ENCODE data around the gene ACTN3.

Gene ACTN3

GRCh38 chr11:66562907-66563583, 16.3 kb downstream of the ACTN3 start:
- Histone ChIP-seq H3K79me2 (ENCODE audit: control insufficient read depth, insufficient read depth, low read length) (no peaks in the 10 kb centered on the region), H3K56ac (ENCODE audit: low read length) (no peak overlapping the region), H3K79me1 (ENCODE audit: low read length) (no peaks in the 10 kb centered on the region), H3K4me3 (ENCODE audit: low read length) (no peak overlapping the region), H3K23ac (ENCODE audit: low read length) (no peak overlapping the region), H2BK120ac (ENCODE audit: low read depth, low read length) (no peak overlapping the region), H3K27me3 (ENCODE audit: insufficient read depth, low read length, poor library complexity) (no peaks in the 10 kb centered on the region), H3K4ac (ENCODE audit: low read depth, low read length) (no peak overlapping the region), H3K36me3 (ENCODE audit: control insufficient read depth, insufficient read depth, low read length) (no peaks in the 10 kb centered on the region), H4K5ac (ENCODE audit: low read length) (no peak overlapping the region), H3K4me2 (ENCODE audit: low read length) (no peak overlapping the region), H3K4me1 (ENCODE audit: control insufficient read depth, low read depth, low read length) (no peaks in the 10 kb centered on the region), H2BK5ac (ENCODE audit: low read length) (no peak overlapping the region), H2AK5ac (ENCODE audit: low read length) (no peak overlapping the region), H3K9ac (ENCODE audit: low read length) (no peak overlapping the region), H2BK15ac (replicated peaks; ENCODE audit: low read depth) (no peak overlapping the region), H4K8ac (ENCODE audit: low read depth, low read length) (no peak overlapping the region), H3K27ac (ENCODE audit: low read depth, low read length) (no peak overlapping the region), H3K18ac (ENCODE audit: low read length) (no peak overlapping the region)
- DNase-seq, result no peak
- WGBS (ENCODE audit: extremely low coverage, insufficient coverage, low lambda C conversion rate), result no CpG with 5 or more reads among the region's 20 CpGs

GRCh38 chr11:66563832-66564231, 17.1 kb downstream of the ACTN3 start:
- Histone ChIP-seq H4K8ac (ENCODE audit: low read depth, low read length) (no peak overlapping the region), H4K5ac (ENCODE audit: low read length) (no peak overlapping the region), H3K79me1 (ENCODE audit: low read length) (no peaks in the 10 kb centered on the region), H2BK5ac (ENCODE audit: low read length) (no peak overlapping the region), H3K4me2 (ENCODE audit: low read length) (no peak overlapping the region), H2BK15ac (replicated peaks; ENCODE audit: low read depth) (no peak overlapping the region), H3K4me3 (ENCODE audit: low read length) (no peak overlapping the region), H3K56ac (ENCODE audit: low read length) (no peak overlapping the region), H3K27ac (ENCODE audit: low read depth, low read length) (no peak overlapping the region), H3K4ac (ENCODE audit: low read depth, low read length) (no peak overlapping the region), H3K27me3 (ENCODE audit: insufficient read depth, low read length, poor library complexity) (no peaks in the 10 kb centered on the region), H3K4me1 (ENCODE audit: control insufficient read depth, low read depth, low read length) (no peaks in the 10 kb centered on the region), H2AK5ac (ENCODE audit: low read length) (no peak overlapping the region), H3K36me3 (ENCODE audit: control insufficient read depth, insufficient read depth, low read length) (no peaks in the 10 kb centered on the region), H3K9ac (ENCODE audit: low read length) (no peak overlapping the region), H3K18ac (ENCODE audit: low read length) (no peak overlapping the region), H3K79me2 (ENCODE audit: control insufficient read depth, insufficient read depth, low read length) (no peaks in the 10 kb centered on the region), H2BK120ac (ENCODE audit: low read depth, low read length) (no peak overlapping the region), H3K23ac (ENCODE audit: low read length) (no peak overlapping the region)
- no peak for DNase-seq
- WGBS (ENCODE audit: extremely low coverage, insufficient coverage, low lambda C conversion rate), result no CpG with 5 or more reads among the region's 10 CpGs

- Histone ChIP-seq H3K27ac (ENCODE audit: low read depth, low read length) (no peak overlapping the region), H3K79me1 (ENCODE audit: low read length) (no peaks in the 10 kb centered on the region), H3K9ac (ENCODE audit: low read length) (no peak overlapping the region), H4K5ac (ENCODE audit: low read length) (no peak overlapping the region), H3K4me3 (ENCODE audit: low read length) (no peak overlapping the region), H2AK5ac (ENCODE audit: low read length) (no peak overlapping the region), H4K8ac (ENCODE audit: low read depth, low read length) (no peak overlapping the region), H3K23ac (ENCODE audit: low read length) (no peak overlapping the region), H3K4me2 (ENCODE audit: low read length) (no peak overlapping the region), H3K4me1 (ENCODE audit: control insufficient read depth, low read depth, low read length) (no peaks in the 10 kb centered on the region), H2BK5ac (ENCODE audit: low read length) (no peak overlapping the region), H3K27me3 (ENCODE audit: insufficient read depth, low read length, poor library complexity) (no peaks in the 10 kb centered on the region), H3K56ac (ENCODE audit: low read length) (no peak overlapping the region), H3K79me2 (ENCODE audit: control insufficient read depth, insufficient read depth, low read length) (no peaks in the 10 kb centered on the region), H2BK120ac (ENCODE audit: low read depth, low read length) (no peak overlapping the region), H3K4ac (ENCODE audit: low read depth, low read length) (no peak overlapping the region), H3K36me3 (ENCODE audit: control insufficient read depth, insufficient read depth, low read length) (no peaks in the 10 kb centered on the region), H3K18ac (ENCODE audit: low read length) (no peak overlapping the region), H2BK15ac (replicated peaks; ENCODE audit: low read depth) (no peak overlapping the region)
- no peak for DNase-seq
- WGBS (ENCODE audit: extremely low coverage, insufficient coverage, low lambda C conversion rate), result no CpG with 5 or more reads among the region's 14 CpGs
Measured at GRCh38 chr11:66564538-66564937, 17.8 kb downstream of the ACTN3 start.

- Histone ChIP-seq H3K79me2 (ENCODE audit: control insufficient read depth, insufficient read depth, low read length) (no peaks in the 10 kb centered on the region), H3K56ac (ENCODE audit: low read length) (no peak overlapping the region), H2BK120ac (ENCODE audit: low read depth, low read length) (no peak overlapping the region), H3K27ac (ENCODE audit: low read depth, low read length) (no peak overlapping the region), H4K8ac (ENCODE audit: low read depth, low read length) (no peak overlapping the region), H3K9ac (ENCODE audit: low read length) (no peak overlapping the region), H3K4me3 (ENCODE audit: low read length) (no peak overlapping the region), H4K5ac (ENCODE audit: low read length) (no peak overlapping the region), H3K4ac (ENCODE audit: low read depth, low read length) (no peak overlapping the region), H3K23ac (ENCODE audit: low read length) (no peak overlapping the region), H3K4me1 (ENCODE audit: control insufficient read depth, low read depth, low read length) (no peaks in the 10 kb centered on the region), H2AK5ac (ENCODE audit: low read length) (no peak overlapping the region), H3K36me3 (ENCODE audit: control insufficient read depth, insufficient read depth, low read length) (no peaks in the 10 kb centered on the region), H2BK5ac (ENCODE audit: low read length) (no peak overlapping the region), H3K4me2 (ENCODE audit: low read length) (no peak overlapping the region), H3K27me3 (ENCODE audit: insufficient read depth, low read length, poor library complexity) (no peaks in the 10 kb centered on the region), H2BK15ac (replicated peaks; ENCODE audit: low read depth) (no peak overlapping the region), H3K79me1 (ENCODE audit: low read length) (no peaks in the 10 kb centered on the region), H3K18ac (ENCODE audit: low read length) (no peak overlapping the region)
- no CpG with 5 or more reads among the region's 5 CpGs for WGBS (ENCODE audit: extremely low coverage, insufficient coverage, low lambda C conversion rate)
- DNase-seq, result no peak
Measured at GRCh38 chr11:66564984-66565383, 18.3 kb downstream of the ACTN3 start.

- Histone ChIP-seq H3K23ac (ENCODE audit: low read length) (no peak overlapping the region), H3K27ac (ENCODE audit: low read depth, low read length) (no peak overlapping the region)
Measured at GRCh38 chr11:66566221-66566620, 19.5 kb downstream of the ACTN3 start.

GRCh38 chr11:66567787-66568123, 21.1 kb downstream of the ACTN3 start:
- no peak overlapping the region for H3K4me3 ChIP-seq (ENCODE audit: low read length)

More at GRCh38 chr11:66566221-66566620, 19.5 kb downstream of the ACTN3 start:
- Histone ChIP-seq H2AK5ac (ENCODE audit: low read length) (no peak overlapping the region), H3K27me3 (ENCODE audit: insufficient read depth, low read length, poor library complexity) (no peaks in the 10 kb centered on the region), H3K4ac (ENCODE audit: low read depth, low read length) (no peak overlapping the region), H3K79me2 (ENCODE audit: control insufficient read depth, insufficient read depth, low read length) (no peaks in the 10 kb centered on the region), H2BK15ac (replicated peaks; ENCODE audit: low read depth) (no peak overlapping the region), H3K79me1 (ENCODE audit: low read length) (no peaks in the 10 kb centered on the region), H3K4me3 (ENCODE audit: low read length) (no peak overlapping the region), H4K5ac (ENCODE audit: low read length) (no peak overlapping the region), H4K8ac (ENCODE audit: low read depth, low read length) (no peak overlapping the region), H3K56ac (ENCODE audit: low read length) (no peak overlapping the region), H2BK120ac (ENCODE audit: low read depth, low read length) (no peak overlapping the region), H3K9ac (ENCODE audit: low read length) (no peak overlapping the region), H3K4me1 (ENCODE audit: control insufficient read depth, low read depth, low read length) (peaks cover 7% of the 10 kb centered on the region), H3K18ac (ENCODE audit: low read length) (no peak overlapping the region), H2BK5ac (ENCODE audit: low read length) (no peak overlapping the region), H3K4me2 (ENCODE audit: low read length) (no peak overlapping the region), H3K36me3 (ENCODE audit: control insufficient read depth, insufficient read depth, low read length) (no peaks in the 10 kb centered on the region)
- DNase-seq, result no peak
- WGBS (ENCODE audit: extremely low coverage, insufficient coverage, low lambda C conversion rate), result no CpG with 5 or more reads among the region's 8 CpGs

More at GRCh38 chr11:66567787-66568123, 21.1 kb downstream of the ACTN3 start:
- H3K4me1 ChIP-seq (ENCODE audit: control insufficient read depth, low read depth, low read length), result peaks cover 7% of the 10 kb centered on the region
- H2AK5ac ChIP-seq (ENCODE audit: low read length), result no peak overlapping the region
- H3K27me3 ChIP-seq (ENCODE audit: insufficient read depth, low read length, poor library complexity), result no peaks in the 10 kb centered on the region
- no peak overlapping the region for H4K8ac ChIP-seq (ENCODE audit: low read depth, low read length)
- no peak overlapping the region for H3K4ac ChIP-seq (ENCODE audit: low read depth, low read length)
- no peak overlapping the region for H4K5ac ChIP-seq (ENCODE audit: low read length)
- H3K18ac ChIP-seq (ENCODE audit: low read length), result no peak overlapping the region
- H3K27ac ChIP-seq (ENCODE audit: low read depth, low read length), result no peak overlapping the region
- DNase-seq, result no peak
- H3K56ac ChIP-seq (ENCODE audit: low read length), result no peak overlapping the region
- no peak overlapping the region for H3K9ac ChIP-seq (ENCODE audit: low read length)
- H3K79me2 ChIP-seq (ENCODE audit: control insufficient read depth, insufficient read depth, low read length), result no peaks in the 10 kb centered on the region
- no peak overlapping the region for H3K23ac ChIP-seq (ENCODE audit: low read length)
- H3K36me3 ChIP-seq (ENCODE audit: control insufficient read depth, insufficient read depth, low read length), result no peaks in the 10 kb centered on the region
- no peak overlapping the region for H2BK5ac ChIP-seq (ENCODE audit: low read length)
- no peak overlapping the region for H2BK120ac ChIP-seq (ENCODE audit: low read depth, low read length)
- no peak overlapping the region for H3K4me2 ChIP-seq (ENCODE audit: low read length)
- no peaks in the 10 kb centered on the region for H3K79me1 ChIP-seq (ENCODE audit: low read length)
- H2BK15ac ChIP-seq (replicated peaks; ENCODE audit: low read depth), result no peak overlapping the region
- WGBS (ENCODE audit: extremely low coverage, insufficient coverage, low lambda C conversion rate), result no CpG with 5 or more reads among the region's 15 CpGs

Data from mesendoderm (in vitro differentiated cells).